ENCODE measurements around the gene ROM1.

Gene ROM1

GRCh38 chr11:62652161-62653006 is 39.3 kb downstream of the ROM1 start:
- no peaks in the 10 kb centered on the region for H3K27me3 ChIP-seq (replicated peaks; ENCODE audit: insufficient read depth, low read length)
- H3K9ac ChIP-seq (ENCODE audit: low read length): peak overlapping the region; percentile 92
- peaks cover 34% of the 10 kb centered on the region for H3K79me2 ChIP-seq (ENCODE audit: low read length)
- H3K9me3 ChIP-seq (replicated peaks; ENCODE audit: insufficient read depth, low read length): no peaks in the 10 kb centered on the region
- H3K4me2 ChIP-seq (ENCODE audit: low read depth, low read length): peak overlapping the region; percentile 95
- no peaks in the 10 kb centered on the region for H4K20me1 ChIP-seq (ENCODE audit: insufficient read depth, low read length)
- TF ChIP-seq EZH2phosphoT487 (IDR thresholded peaks at IDR 0.05; ENCODE audit: low read length): no peak
- TF ChIP-seq, protein P1, sequence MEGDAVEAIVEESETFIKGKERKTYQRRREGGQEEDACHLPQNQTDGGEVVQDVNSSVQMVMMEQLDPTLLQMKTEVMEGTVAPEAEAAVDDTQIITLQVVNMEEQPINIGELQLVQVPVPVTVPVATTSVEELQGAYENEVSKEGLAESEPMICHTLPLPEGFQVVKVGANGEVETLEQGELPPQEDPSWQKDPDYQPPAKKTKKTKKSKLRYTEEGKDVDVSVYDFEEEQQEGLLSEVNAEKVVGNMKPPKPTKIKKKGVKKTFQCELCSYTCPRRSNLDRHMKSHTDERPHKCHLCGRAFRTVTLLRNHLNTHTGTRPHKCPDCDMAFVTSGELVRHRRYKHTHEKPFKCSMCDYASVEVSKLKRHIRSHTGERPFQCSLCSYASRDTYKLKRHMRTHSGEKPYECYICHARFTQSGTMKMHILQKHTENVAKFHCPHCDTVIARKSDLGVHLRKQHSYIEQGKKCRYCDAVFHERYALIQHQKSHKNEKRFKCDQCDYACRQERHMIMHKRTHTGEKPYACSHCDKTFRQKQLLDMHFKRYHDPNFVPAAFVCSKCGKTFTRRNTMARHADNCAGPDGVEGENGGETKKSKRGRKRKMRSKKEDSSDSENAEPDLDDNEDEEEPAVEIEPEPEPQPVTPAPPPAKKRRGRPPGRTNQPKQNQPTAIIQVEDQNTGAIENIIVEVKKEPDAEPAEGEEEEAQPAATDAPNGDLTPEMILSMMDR (IDR thresholded peaks at IDR 0.05; ENCODE audit: low read length): no peak
- no peak for TF ChIP-seq EZH2 (optimal IDR thresholded peaks at IDR 0.05; ENCODE audit: low read depth, low read length)
- peak overlapping the region; percentile 99 for H2AFZ ChIP-seq (ENCODE audit: low read length)
- H3F3A ChIP-seq (ENCODE audit: insufficient read depth, low read length): peaks cover 11% of the 10 kb centered on the region
- H3K4me1 ChIP-seq (ENCODE audit: low read length): peaks cover 6% of the 10 kb centered on the region; the same call in 1 of the 2 replicates
- DNase-seq: no peak
- no peaks in the 10 kb centered on the region for H3K36me3 ChIP-seq (replicated peaks; ENCODE audit: insufficient read depth, low read length)
- peak overlapping the region; percentile 62 for H3K27ac ChIP-seq (ENCODE audit: low read length)
- no peaks in the 10 kb centered on the region for H3K9me2 ChIP-seq (replicated peaks; ENCODE audit: insufficient read depth, low read length)
- peak overlapping the region; percentile 93 for H3K4me3 ChIP-seq (ENCODE audit: low read length)

DNA sequence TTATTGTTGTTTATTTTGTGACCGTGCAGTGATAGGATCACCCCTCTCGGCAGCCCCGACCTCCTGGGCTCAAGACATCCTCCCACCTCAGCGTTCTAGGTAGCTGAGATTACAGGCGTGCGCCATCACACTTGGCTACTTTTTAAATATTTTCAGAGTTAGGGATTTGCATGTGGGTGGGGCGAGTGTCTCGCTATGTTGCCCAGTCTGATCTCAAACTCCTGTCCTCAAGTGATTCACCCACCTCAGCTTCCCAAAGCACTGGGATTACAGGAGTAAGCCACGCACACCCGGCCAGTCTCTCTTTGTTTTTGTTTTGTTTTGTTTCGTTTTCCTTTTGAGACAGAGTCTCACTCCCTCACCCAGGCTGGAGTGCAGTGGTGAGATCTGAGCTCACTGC is 41.2 kb downstream of the ROM1 start:
- Histone ChIP-seq H3K4me1 (ENCODE audit: low read length) (0 out of 2 replicates have a peak, but pooled peaks cover 4% of the 10 kb centered on the region), H3K36me3 (replicated peaks; ENCODE audit: insufficient read depth, low read length) (no peaks in the 10 kb centered on the region), H2AFZ (ENCODE audit: low read length) (peak overlapping the region; percentile 76), H3K4me2 (ENCODE audit: low read depth, low read length) (peak overlapping the region; percentile 41; the same call in 1 of the 2 replicates), H3K4me3 (ENCODE audit: low read length) (no peak overlapping the region), H3K9me3 (replicated peaks; ENCODE audit: insufficient read depth, low read length) (no peaks in the 10 kb centered on the region), H3K9me2 (replicated peaks; ENCODE audit: insufficient read depth, low read length) (no peaks in the 10 kb centered on the region), H3K27me3 (replicated peaks; ENCODE audit: insufficient read depth, low read length) (no peaks in the 10 kb centered on the region), H3K79me2 (ENCODE audit: low read length) (peaks cover 30% of the 10 kb centered on the region), H4K20me1 (ENCODE audit: insufficient read depth, low read length) (no peaks in the 10 kb centered on the region), H3K27ac (ENCODE audit: low read length) (no peak overlapping the region), H3F3A (ENCODE audit: insufficient read depth, low read length) (peaks cover 11% of the 10 kb centered on the region), H3K9ac (ENCODE audit: low read length) (no peak overlapping the region)
- DNase-seq: no peak
- no peak for TF ChIP-seq EZH2phosphoT487 (IDR thresholded peaks at IDR 0.05; ENCODE audit: low read length)

DNA sequence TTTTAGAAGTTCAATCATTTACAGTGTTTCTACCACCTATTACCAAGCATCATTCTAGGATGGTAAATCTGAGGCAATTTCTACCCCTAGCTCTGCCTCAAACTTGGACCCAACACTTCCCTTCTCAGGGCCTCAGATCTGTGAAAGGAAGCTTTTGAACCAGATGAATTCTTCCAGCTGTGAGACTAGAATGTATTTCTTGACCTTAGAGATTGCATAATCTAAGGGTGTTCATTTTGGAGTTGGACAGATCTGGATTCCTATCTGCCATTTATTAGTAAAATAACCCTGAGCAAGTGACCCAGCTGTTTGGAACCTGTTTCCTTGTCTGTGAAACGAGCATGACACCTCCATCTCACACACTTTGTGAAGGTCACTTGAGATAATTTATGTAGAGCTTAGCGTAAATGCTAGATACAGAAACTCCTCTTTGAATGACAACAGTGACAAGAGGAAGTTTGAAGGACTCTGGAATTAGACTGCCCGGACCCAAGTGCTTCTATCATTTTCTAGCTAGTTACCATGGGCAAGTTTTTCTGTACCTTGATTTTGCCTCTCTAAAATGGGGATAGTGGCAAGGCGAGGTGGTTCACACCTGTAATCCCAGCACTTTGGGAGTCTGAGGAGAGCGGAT is 43.9 kb downstream of the ROM1 start:
- Histone ChIP-seq H3K79me2 (ENCODE audit: low read length) (peaks cover 12% of the 10 kb centered on the region), H2AFZ (ENCODE audit: low read length) (0 out of 2 replicates have a peak overlapping the region, but pooled peaks have one; percentile 9)
- TF ChIP-seq, protein P1 (IDR thresholded peaks at IDR 0.05; ENCODE audit: low read length): no peak
- TF ChIP-seq EZH2 (optimal IDR thresholded peaks at IDR 0.05; ENCODE audit: low read depth, low read length) (no peak), EZH2phosphoT487 (IDR thresholded peaks at IDR 0.05; ENCODE audit: low read length) (no peak)

More for the DNA sequence above, 43.9 kb downstream of the ROM1 start:
- H3K4me1 ChIP-seq (ENCODE audit: low read length): 0 out of 2 replicates have a peak, but pooled peaks cover 4% of the 10 kb centered on the region
- no peak overlapping the region for H3K27ac ChIP-seq (ENCODE audit: low read length)
- H3F3A ChIP-seq (ENCODE audit: insufficient read depth, low read length): peaks cover 11% of the 10 kb centered on the region
- no peak overlapping the region for H3K4me2 ChIP-seq (ENCODE audit: low read depth, low read length)
- H3K27me3 ChIP-seq (replicated peaks; ENCODE audit: insufficient read depth, low read length): no peaks in the 10 kb centered on the region
- no peak overlapping the region for H3K4me3 ChIP-seq (ENCODE audit: low read length)
- H3K9ac ChIP-seq (ENCODE audit: low read length): no peak overlapping the region
- no peaks in the 10 kb centered on the region for H4K20me1 ChIP-seq (ENCODE audit: insufficient read depth, low read length)
- H3K9me3 ChIP-seq (replicated peaks; ENCODE audit: insufficient read depth, low read length): no peaks in the 10 kb centered on the region
- H3K36me3 ChIP-seq (replicated peaks; ENCODE audit: insufficient read depth, low read length): no peaks in the 10 kb centered on the region
- DNase-seq: no peak
- H3K9me2 ChIP-seq (replicated peaks; ENCODE audit: insufficient read depth, low read length): no peaks in the 10 kb centered on the region

Data from MM.1S (cell line).